ENCODE data around the gene MOCOS. TPM values are rescaled to one million over a fixed set of nuclear protein-coding genes. Genes with fewer than 3 reads are reported as not detected.

The MOCOS gene, protein sequence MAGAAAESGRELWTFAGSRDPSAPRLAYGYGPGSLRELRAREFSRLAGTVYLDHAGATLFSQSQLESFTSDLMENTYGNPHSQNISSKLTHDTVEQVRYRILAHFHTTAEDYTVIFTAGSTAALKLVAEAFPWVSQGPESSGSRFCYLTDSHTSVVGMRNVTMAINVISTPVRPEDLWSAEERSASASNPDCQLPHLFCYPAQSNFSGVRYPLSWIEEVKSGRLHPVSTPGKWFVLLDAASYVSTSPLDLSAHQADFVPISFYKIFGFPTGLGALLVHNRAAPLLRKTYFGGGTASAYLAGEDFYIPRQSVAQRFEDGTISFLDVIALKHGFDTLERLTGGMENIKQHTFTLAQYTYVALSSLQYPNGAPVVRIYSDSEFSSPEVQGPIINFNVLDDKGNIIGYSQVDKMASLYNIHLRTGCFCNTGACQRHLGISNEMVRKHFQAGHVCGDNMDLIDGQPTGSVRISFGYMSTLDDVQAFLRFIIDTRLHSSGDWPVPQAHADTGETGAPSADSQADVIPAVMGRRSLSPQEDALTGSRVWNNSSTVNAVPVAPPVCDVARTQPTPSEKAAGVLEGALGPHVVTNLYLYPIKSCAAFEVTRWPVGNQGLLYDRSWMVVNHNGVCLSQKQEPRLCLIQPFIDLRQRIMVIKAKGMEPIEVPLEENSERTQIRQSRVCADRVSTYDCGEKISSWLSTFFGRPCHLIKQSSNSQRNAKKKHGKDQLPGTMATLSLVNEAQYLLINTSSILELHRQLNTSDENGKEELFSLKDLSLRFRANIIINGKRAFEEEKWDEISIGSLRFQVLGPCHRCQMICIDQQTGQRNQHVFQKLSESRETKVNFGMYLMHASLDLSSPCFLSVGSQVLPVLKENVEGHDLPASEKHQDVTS
- total RNA-seq: under 1 TPM; 0.13 to 0.18 TPM

DNA sequence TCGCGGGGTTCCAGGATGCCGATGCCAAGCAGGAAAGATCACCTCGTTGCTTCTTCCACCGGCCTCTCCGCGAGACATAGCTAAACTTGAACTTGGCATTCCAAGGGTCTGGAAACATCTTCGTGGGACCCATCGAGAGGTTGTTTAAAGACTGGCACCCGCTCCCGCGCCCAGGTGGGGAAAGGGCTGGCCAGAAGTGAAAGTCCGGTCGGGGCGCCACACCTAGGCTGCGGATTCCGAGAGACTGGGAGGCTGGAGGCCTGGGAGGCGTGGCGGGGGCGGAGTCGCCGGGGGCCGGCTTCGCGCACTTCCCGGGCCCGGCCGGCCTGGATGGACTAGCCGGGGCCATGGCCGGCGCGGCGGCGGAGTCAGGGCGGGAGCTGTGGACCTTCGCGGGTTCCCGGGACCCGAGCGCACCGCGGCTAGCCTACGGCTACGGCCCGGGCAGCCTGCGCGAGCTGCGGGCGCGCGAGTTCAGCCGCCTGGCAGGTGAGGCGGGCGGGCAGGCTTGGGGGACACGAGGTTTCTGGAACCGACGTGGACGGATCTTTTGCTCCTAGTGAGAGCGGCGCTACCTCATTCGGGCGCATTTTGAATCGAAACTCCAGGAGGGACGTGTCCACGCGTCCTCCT, at the start of gene MOCOS:
Gene MOCOS (plus strand): TSS at position 305 of the 633 bp plus-strand sequence. CDS start 43 bp downstream, at position 348.
- peak; percentile 30 for DNase-seq
- CTCF ChIA-PET: interaction anchor here (1.7 kb wide), 1 partner anchor 169 kb away, joined by 5 read pairs; no protein-coding TSS in a partner anchor
- TF ChIP-seq, protein P1, sequence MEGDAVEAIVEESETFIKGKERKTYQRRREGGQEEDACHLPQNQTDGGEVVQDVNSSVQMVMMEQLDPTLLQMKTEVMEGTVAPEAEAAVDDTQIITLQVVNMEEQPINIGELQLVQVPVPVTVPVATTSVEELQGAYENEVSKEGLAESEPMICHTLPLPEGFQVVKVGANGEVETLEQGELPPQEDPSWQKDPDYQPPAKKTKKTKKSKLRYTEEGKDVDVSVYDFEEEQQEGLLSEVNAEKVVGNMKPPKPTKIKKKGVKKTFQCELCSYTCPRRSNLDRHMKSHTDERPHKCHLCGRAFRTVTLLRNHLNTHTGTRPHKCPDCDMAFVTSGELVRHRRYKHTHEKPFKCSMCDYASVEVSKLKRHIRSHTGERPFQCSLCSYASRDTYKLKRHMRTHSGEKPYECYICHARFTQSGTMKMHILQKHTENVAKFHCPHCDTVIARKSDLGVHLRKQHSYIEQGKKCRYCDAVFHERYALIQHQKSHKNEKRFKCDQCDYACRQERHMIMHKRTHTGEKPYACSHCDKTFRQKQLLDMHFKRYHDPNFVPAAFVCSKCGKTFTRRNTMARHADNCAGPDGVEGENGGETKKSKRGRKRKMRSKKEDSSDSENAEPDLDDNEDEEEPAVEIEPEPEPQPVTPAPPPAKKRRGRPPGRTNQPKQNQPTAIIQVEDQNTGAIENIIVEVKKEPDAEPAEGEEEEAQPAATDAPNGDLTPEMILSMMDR (IDR thresholded peaks at IDR 0.05): no peak

DNA sequence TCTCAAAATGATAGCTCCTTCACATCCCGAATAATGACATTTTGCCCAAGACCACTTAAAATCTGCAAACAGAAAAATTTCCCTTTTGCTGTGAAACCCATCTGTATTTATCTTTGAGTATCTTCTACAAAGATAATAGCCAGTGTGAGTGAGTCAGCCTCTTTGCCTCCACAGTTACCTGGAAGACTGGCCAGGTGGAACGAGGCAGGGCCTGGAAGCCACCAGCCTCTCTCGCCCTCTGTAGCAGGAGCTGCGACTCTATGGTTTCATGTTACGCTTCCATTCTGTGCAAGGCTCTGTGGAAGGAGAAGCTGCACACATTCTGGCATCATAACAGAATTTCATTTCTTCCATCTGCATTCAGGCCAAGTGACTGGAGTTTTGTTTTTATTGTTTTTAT, 48.1 kb upstream of the MOCOS start:
- TF ChIP-seq, protein P1 (IDR thresholded peaks at IDR 0.05): no peak
- CTCF ChIA-PET: interaction anchor here (0.8 to 1.6 kb wide), 2 partner anchors 9 to 21 kb away, joined by 3 read pairs; no protein-coding TSS in a partner anchor
- ATAC-seq (no peak), DNase-seq (no peak)
- Mint-ChIP-seq H3K27ac (no peak overlapping the region), H3K27me3 (no peaks in the 10 kb centered on the region), H3K9me3 (no peaks in the 10 kb centered on the region), H3K4me3 (no peak overlapping the region), H3K36me3 (ENCODE audit: low read depth) (peaks cover 44% of the 10 kb centered on the region), H3K4me1 (ENCODE audit: low read depth) (peaks cover 17% of the 10 kb centered on the region)
- intact Hi-C loops (cut with micrococcal nuclease): no loop called here
- POLR2A ChIA-PET: interaction anchor here (1.0 to 3.3 kb wide), 2 partner anchors 9 to 18 kb away, joined by 3 to 21 read pairs; partner anchors contain the start of genes ELP2 and SLC39A6

More for the DNA sequence above, at the start of gene MOCOS:
- peak; percentile 64 for ATAC-seq
- Mint-ChIP-seq H3K9me3 (no peaks in the 10 kb centered on the region), H3K27me3 (peaks cover 29% of the 10 kb centered on the region), H3K27ac (no peak within 1 kb of the TSS), H3K4me3 (peak within 1 kb of the TSS; percentile 71), H3K36me3 (ENCODE audit: low read depth) (no peaks in the 10 kb centered on the region), H3K4me1 (ENCODE audit: low read depth) (peaks cover 7% of the 10 kb centered on the region)
- POLR2A ChIA-PET: no interaction called here
- intact Hi-C loops (cut with micrococcal nuclease): no loop called here

DNA sequence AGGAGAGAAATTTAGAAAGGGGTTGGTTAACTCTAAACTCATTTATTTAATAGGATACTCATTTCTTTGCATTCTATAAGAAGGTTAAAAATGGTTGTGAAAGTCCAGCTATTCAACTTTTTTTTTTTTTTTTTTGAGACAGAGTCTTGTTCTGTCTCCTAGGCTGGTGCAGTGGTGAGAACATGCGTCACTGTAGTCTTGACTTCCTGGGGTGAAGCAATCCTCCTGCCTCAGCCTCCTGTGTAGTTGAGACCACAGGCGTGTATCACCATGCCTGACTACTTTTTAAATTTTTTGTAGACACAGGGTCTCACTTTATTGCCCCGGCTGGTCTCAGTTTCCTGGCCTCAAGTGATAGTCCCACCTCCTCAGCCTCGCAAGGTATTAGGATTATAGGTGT, 45.7 kb upstream of the MOCOS start:
- DNase-seq: no peak
- no peaks in the 10 kb centered on the region for H3K27me3 Mint-ChIP-seq
- ATAC-seq: no peak
- H3K27ac Mint-ChIP-seq: no peak overlapping the region
- POLR2A ChIA-PET: interaction anchor here (3.3 kb wide), 1 partner anchor 12 kb away, joined by 21 read pairs; the partner anchor contains the start of genes ELP2 and SLC39A6
- CTCF ChIA-PET: no interaction called here
- peaks cover 10% of the 10 kb centered on the region for H3K4me1 Mint-ChIP-seq (ENCODE audit: low read depth)
- TF ChIP-seq, protein P1 (IDR thresholded peaks at IDR 0.05): no peak
- intact Hi-C loops (cut with micrococcal nuclease): no loop called here
- H3K36me3 Mint-ChIP-seq (ENCODE audit: low read depth): peaks cover 54% of the 10 kb centered on the region
- H3K4me3 Mint-ChIP-seq: no peak overlapping the region
- no peaks in the 10 kb centered on the region for H3K9me3 Mint-ChIP-seq

DNA sequence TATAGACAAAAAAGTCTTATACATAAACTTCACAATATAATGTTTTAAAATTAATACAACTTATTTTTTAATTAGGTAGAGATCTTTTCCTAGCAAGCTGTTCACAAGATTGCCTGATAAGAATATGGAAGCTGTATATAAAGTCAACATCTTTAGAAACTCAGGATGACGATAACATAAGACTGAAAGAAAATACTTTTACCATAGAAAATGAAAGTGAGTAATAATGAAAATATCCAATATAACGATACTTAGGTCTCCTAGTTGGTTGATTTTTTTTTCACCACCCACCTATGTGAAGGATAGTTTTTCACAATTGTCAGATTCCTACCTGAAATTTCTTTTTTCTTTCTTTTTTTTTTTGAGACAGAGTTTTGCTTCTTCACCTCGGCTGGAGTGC, 44.5 kb upstream of the MOCOS start:
- CTCF ChIA-PET: interaction anchor here (1.2 kb wide), 1 partner anchor 47 kb away, joined by 5 read pairs; no protein-coding TSS in a partner anchor
- DNase-seq: no peak
- peaks cover 50% of the 10 kb centered on the region for H3K36me3 Mint-ChIP-seq (ENCODE audit: low read depth)
- peaks cover 5% of the 10 kb centered on the region for H3K4me1 Mint-ChIP-seq (ENCODE audit: low read depth)
- H3K27ac Mint-ChIP-seq: no peak overlapping the region
- ATAC-seq: no peak
- H3K9me3 Mint-ChIP-seq: no peaks in the 10 kb centered on the region
- TF ChIP-seq, protein P1 (IDR thresholded peaks at IDR 0.05): no peak
- intact Hi-C loops (cut with micrococcal nuclease): no loop called here
- H3K4me3 Mint-ChIP-seq: no peak overlapping the region
- H3K27me3 Mint-ChIP-seq: no peaks in the 10 kb centered on the region
- POLR2A ChIA-PET: no interaction called here

All from activated CD8-positive, alpha-beta T cell treated with anti-CD3 and anti-CD28 coated beads for 36 hours (primary cell).